OCI-LY7 (cell line): ENCODE data around the gene SMPDL3A.

Experiments used
- EZH2phosphoT487 ChIP-seq: fragments of 200-600 bp; sonication (generic); IDR thresholded peaks from 2 replicates; pipeline ENCODE4 v1.6.1; 2018; ENCODE audit warnings: low read depth, borderline replicate concordance, mild to moderate bottlenecking, mixed run types, antibody characterized with exemption, low read length, moderate library complexity, mixed read lengths
- TF ChIP-seq, protein P1 (sequence below): fragments of 200-600 bp; sonication (generic); conservative IDR thresholded peaks from 2 replicates; pipeline ENCODE4 v1.5.1; 2014; ENCODE audit warnings: mild to moderate bottlenecking, antibody characterized with exemption, low read length, moderate library complexity, mixed read lengths

GRCh38 chr6:122809691-122810090, 20.6 kb downstream of the SMPDL3A start:
- TF ChIP-seq, protein P1, sequence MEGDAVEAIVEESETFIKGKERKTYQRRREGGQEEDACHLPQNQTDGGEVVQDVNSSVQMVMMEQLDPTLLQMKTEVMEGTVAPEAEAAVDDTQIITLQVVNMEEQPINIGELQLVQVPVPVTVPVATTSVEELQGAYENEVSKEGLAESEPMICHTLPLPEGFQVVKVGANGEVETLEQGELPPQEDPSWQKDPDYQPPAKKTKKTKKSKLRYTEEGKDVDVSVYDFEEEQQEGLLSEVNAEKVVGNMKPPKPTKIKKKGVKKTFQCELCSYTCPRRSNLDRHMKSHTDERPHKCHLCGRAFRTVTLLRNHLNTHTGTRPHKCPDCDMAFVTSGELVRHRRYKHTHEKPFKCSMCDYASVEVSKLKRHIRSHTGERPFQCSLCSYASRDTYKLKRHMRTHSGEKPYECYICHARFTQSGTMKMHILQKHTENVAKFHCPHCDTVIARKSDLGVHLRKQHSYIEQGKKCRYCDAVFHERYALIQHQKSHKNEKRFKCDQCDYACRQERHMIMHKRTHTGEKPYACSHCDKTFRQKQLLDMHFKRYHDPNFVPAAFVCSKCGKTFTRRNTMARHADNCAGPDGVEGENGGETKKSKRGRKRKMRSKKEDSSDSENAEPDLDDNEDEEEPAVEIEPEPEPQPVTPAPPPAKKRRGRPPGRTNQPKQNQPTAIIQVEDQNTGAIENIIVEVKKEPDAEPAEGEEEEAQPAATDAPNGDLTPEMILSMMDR: no peak
- no peak for TF ChIP-seq EZH2phosphoT487
